ENCODE measurements around the gene SPDYE5. TPM values are rescaled to one million over a fixed set of nuclear protein-coding genes. Genes with fewer than 3 reads are reported as not detected.
"Not testable (repeated sequence)": the region's sequence is repeated elsewhere in the genome, so short reads cannot be mapped to it uniquely, and the experiment has no call there.

SPDYE5 gene
- not detected for total RNA-seq

DNA sequence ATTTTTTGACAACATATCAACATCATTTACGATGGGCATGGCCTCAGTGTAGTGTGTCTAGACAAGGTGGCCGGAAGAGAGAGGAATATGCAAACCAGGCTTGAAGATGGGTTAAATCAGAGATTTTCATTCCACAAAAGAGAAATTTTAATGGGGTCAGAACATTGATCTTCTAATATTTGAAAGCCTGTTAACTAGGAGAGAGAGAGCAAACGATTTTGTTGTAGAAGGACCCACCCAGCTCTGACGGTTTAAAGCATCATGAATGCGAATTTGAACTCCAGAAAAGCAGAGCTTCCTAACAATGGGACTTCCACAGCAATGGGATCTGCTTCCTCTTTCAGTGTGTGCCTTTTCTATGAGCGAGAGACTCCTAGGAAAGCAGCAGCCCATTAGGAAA, at the start of gene SPDYE5:
Gene SPDYE5, plus strand, starts transcription at position 301 of the 400 bp plus-strand sequence. CDS start 1,728 bp downstream, outside the sequence.
- ATAC-seq (ENCODE audit: low FRiP score); DNase-seq (ENCODE audit: low spot score): not testable (repeated sequence)

GRCh38 chr7:75442465-75443111, 49.5 kb upstream of the SPDYE5 start:
- DNase-seq (ENCODE audit: low spot score): not testable (repeated sequence)
- ATAC-seq (ENCODE audit: low FRiP score): peak; percentile 94

DNA sequence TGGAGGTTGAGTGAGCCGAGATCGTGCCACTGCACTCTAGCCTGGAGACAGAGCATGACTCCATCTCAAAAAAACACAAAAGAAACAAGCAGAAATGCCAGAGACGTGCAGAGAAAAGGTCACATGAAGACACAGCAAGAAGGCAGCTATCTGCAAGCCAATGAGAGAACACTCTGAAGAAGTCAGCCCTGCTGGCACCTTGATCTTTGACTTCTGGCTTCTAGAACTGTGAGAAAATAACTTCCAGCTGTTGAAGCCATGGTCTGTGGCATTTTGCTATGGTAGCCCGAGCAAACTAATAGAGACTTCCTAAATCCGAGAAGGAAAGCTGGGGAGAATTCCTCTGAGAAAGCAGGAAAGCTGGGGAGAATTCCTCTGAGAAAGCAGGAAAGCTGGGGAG, 42.2 kb upstream of the SPDYE5 start:
- not testable (repeated sequence) for DNase-seq (ENCODE audit: low spot score)

GRCh38 chr7:75452494-75452955, 39.6 kb upstream of the SPDYE5 start:
- DNase-seq (ENCODE audit: low spot score): not testable (repeated sequence)
- peak; percentile 54 for ATAC-seq (ENCODE audit: low FRiP score)

More for the DNA sequence above, 42.2 kb upstream of the SPDYE5 start:
- not testable (repeated sequence) for ATAC-seq (ENCODE audit: low FRiP score)

DNA sequence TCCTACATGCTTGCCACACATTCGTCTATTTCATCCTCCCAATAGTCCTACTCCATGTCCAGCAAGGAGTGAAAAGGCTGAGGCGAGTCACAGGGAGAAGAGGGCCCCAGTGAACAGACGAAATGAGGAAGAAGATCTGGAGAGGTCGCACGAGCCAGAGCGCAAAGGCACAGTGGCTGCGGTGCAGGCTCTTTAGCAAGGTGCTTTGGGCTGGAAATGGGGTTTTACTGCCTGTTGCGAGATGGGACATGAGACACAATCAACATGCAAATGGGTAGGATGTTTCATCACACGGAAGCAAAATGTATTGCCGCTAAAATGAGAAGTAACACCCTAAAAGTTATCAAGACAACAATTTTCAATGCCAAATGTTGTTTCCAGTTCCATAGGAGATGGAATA, 35.7 kb upstream of the SPDYE5 start:
- DNase-seq (ENCODE audit: low spot score); ATAC-seq (ENCODE audit: low FRiP score): not testable (repeated sequence)

DNA sequence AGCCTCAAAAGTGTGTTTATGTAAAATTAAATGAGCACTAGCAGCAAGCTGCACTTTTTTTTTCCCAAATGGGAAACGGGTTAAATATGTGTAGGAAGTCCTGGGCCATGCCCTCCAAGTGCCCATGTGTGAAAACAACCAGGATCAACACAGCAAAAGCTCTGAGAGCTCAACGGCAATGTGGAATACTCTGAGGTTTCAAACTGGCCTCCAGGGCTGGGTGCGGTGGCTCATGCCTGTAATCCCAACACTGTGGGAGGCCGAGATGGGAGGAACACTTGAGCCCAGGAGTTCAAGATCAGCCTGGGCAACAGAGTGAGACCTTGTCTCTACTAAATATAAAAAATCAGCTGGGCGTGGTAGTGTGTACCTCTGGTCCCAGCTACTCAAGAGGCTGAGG, 34.1 kb upstream of the SPDYE5 start:
- not testable (repeated sequence) for DNase-seq (ENCODE audit: low spot score); ATAC-seq (ENCODE audit: low FRiP score)

DNA sequence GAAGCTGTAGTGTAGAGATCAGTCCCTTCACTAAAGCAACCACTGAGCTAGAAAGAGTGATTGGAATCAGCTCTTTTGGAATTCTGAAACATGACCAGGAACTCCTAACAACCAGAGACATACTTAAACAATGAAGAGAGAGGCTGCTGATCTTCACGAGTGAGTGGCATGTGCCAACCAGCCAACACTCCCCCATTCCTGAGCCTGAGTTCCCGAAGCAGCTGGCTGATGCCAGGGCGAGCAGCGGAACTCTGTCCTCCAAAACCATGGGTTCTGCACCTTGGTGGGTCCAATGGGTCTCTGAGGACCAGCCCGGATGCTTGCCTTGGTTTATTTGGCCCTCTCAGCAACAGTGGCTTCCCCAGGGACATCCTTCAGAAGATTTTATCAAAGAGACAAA, 31.6 kb upstream of the SPDYE5 start:
- not testable (repeated sequence) for ATAC-seq (ENCODE audit: low FRiP score); DNase-seq (ENCODE audit: low spot score)

- ATAC-seq (ENCODE audit: low FRiP score); DNase-seq (ENCODE audit: low spot score): not testable (repeated sequence)
Measured at GRCh38 chr7:75470166-75470565, 22.0 kb upstream of the SPDYE5 start.

DNA sequence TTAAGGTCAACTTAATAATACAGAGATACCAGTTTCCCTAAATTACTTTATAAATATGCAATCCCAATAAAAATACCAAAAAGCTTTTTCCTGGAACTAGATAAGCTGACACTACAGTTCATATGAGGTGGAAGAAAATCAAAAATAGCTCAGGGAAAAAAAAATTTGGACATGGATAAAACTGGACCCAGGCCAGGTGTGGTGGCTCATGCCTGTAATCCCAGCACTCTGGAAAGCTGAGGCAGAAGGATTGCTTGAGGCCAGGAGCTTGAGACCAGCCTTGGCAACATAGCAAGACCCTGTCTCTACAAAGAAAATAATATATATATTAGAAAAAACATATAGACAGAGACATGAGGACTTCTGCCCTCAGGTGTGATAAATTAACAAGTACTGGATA, 14.7 kb upstream of the SPDYE5 start:
- not testable (repeated sequence) for ATAC-seq (ENCODE audit: low FRiP score); DNase-seq (ENCODE audit: low spot score)

DNA sequence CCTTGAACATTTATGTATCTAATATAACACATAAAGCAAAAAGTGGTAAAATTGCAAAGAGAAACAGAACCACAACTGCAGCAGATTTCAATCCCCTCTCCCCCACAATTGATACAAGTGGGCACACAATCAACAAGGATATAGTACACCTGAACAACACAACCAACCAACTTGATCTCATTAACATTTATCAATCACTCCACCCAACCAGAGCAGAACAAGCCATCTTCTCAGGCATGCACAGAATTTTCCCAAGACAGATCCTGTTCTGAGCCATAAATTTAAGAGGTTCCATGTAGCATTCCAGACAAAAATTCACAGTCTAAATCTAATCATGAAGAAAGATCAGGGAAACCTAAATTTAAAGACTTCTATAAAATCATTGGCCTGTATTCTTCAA, 11.8 kb upstream of the SPDYE5 start:
- ATAC-seq (ENCODE audit: low FRiP score); DNase-seq (ENCODE audit: low spot score): not testable (repeated sequence)

- DNase-seq (ENCODE audit: low spot score): not testable (repeated sequence)
- ATAC-seq (ENCODE audit: low FRiP score): peak; percentile 41
Measured at GRCh38 chr7:75485355-75485978, 6.7 kb upstream of the SPDYE5 start.

DNA sequence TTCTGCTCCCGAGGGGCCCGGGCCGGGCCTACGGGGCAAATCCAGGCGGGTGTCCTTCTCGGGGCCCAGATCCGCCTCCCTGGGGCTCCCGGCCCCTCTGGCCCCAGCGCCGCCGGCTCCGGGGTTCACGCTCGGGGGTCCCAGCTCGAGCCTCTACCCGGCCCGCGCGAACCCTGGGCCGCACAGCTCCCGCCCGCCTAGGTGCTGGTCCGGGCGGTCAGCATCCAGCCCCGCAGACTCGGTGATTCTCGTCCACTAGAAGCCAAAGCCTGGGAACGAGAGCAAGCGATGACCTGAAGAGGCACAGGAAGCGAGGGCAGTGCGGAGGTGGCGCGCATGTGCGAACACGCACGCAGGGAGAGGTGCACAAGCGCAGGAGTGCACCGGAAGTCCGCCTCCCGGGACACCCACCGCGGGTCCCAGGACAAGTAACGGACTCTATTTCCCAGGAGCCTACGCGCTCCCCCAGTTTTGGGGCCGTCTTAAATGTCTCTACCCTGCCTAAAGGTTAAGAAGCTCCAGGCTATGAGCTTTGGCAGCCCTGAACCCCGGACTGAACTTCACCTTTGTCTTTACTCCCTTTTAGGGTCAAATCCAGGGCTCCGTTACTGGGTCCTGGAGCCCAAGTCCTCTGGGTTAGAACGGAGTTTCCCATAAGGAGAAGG, 6.0 kb upstream of the SPDYE5 start, which contains the start of gene POM121C:
Gene POM121C, minus strand, starts transcription at position 321 of the 665 bp plus-strand sequence. CDS start 44,803 bp downstream, outside the sequence.
- peak; percentile 58 for DNase-seq (ENCODE audit: low spot score)
- peak; percentile 100 for ATAC-seq (ENCODE audit: low FRiP score)

DNA sequence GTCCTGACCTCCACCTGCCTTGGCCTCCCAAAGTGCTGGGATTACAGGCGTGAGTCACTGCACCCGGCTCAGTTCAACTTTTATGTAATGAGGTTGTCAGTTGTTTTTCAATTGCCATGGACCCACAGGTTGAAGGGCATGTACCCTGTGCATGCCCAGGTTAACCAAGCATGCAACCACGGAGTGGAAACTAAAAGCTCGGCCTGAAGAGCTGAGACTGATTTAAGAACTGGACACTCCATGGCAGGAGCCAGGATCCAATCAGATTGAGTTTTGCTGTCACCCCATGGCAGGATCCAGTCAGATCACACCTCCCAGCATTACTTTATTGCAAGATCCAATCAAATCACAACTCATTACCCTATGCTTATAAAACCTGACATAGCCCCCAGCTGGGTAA, 16.9 kb downstream of the SPDYE5 start:
- not testable (repeated sequence) for DNase-seq (ENCODE audit: low spot score); ATAC-seq (ENCODE audit: low FRiP score)

GRCh38 chr7:75518842-75519241, 26.7 kb downstream of the SPDYE5 start:
- DNase-seq (ENCODE audit: low spot score); ATAC-seq (ENCODE audit: low FRiP score): not testable (repeated sequence)

- DNase-seq (ENCODE audit: low spot score); ATAC-seq (ENCODE audit: low FRiP score): not testable (repeated sequence)
Measured at GRCh38 chr7:75521727-75522126, 29.6 kb downstream of the SPDYE5 start.

GRCh38 chr7:75527224-75527722, 35.2 kb downstream of the SPDYE5 start:
- ATAC-seq (ENCODE audit: low FRiP score); DNase-seq (ENCODE audit: low spot score): not testable (repeated sequence)
